Measurements from ENCODE around the gene TCFL5.

TCFL5 gene

GRCh38 chr20:62834967-62835730, 26.5 kb downstream of the TCFL5 start:
- no peak for DNase-seq (ENCODE audit: low spot score)

- no peak for DNase-seq (ENCODE audit: low spot score)
Measured at GRCh38 chr20:62832951-62833391, 28.7 kb downstream of the TCFL5 start.

DNA sequence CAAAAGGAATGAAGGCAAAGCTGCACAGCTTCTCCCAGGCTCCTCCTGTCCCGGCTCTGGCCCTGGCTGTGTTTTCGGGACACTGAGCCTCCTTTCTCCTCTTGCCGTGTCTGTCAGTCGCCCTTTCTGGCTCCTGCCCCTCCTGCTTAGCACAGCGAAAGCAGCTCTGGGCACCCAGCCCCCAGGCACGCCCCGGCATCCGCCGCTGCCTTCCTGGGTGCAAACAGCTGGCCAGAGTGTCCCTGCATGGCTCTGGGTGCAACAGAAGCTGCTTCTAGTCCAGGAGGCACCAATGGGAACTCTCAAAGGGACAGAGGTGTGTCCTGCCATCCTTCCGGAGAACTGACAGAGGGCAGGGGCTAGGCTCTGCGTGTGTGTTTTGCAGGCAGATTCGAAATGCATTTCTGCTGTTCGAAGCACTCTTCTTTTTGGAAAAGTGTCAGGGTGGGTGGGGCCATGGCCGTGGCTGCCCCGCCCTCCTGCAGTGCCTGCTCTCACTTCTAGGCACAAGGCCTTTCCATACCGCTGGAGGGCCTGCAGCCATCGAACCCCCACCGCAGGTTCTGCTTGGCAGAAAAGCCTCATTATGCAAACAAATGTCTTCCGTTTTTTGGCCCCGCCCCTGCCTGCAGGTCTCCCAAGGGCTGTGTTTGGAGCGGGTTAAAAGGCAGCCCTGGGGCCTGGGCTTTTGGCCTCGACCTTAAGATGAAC, 29.3 kb downstream of the TCFL5 start:
- peak; percentile 80 for DNase-seq (ENCODE audit: low spot score)

DNA sequence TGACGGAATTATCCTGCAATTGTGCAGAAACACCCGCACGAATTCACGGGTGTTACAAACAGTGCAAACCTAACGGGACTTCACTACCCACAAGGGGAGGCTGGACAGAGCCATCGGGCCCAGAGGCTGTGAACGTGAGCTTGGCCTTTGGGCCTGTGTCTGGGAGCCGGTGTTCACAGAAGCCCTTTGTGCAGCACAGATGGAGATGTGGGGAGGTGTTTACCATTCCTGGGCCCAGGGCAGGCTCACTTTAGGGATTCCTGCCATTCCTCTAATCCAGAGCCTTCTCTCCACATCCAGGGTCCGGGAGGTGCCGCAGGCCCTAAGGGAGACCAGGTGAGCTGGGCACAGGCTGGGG, 29.8 kb downstream of the TCFL5 start:
- no peak for DNase-seq (ENCODE audit: low spot score)

- DNase-seq (ENCODE audit: low spot score), result no peak
Measured at GRCh38 chr20:62831361-62831788, 30.2 kb downstream of the TCFL5 start.

DNA sequence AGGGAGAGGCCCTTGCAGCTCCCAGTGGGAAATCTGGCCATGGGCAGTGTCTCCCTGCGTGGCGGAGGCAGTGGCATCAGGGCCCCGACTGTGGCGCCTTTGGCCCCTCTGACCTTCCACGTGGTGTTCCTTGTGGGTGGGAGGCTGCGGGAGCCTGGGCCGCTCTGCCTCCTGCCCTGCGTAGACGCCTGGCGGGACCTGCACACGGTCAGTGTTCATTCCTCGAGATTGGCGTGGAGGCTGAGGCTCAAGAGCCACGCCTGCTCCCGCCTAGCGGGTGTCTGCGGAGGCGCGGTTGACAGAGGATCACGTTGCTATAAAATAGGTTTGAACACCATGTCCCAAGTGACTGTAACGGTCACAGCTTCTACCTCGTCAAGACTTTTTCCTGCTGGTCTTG, 30.8 kb downstream of the TCFL5 start:
- DNase-seq (ENCODE audit: low spot score), result no peak

DNA sequence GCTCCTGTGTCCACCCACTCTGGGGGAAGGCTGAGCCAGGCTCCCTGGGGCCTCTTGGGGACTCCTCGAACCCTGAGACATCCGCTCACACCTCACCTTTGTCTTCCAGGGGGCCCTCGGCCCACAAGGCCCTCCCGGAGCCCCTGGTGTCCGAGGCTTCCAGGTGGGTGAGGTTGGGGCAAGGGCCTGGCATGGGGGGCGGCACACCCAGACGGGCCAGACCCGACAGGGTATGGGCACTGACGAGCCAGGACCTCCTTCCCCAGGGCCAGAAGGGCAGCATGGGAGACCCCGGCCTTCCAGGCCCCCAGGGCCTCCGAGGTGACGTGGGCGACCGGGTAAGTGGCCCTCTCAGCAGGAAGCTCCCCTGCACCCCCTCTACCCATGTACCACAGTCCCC, 31.4 kb downstream of the TCFL5 start:
- DNase-seq (ENCODE audit: low spot score), result no peak

- no peak for DNase-seq (ENCODE audit: low spot score)
Measured at GRCh38 chr20:62829231-62830230, 32.1 kb downstream of the TCFL5 start.

GRCh38 chr20:62828511-62829230, 33.0 kb downstream of the TCFL5 start:
- DNase-seq (ENCODE audit: low spot score), result no peak

- DNase-seq (ENCODE audit: low spot score), result no peak
Measured at GRCh38 chr20:62828051-62828450, 33.6 kb downstream of the TCFL5 start.

DNA sequence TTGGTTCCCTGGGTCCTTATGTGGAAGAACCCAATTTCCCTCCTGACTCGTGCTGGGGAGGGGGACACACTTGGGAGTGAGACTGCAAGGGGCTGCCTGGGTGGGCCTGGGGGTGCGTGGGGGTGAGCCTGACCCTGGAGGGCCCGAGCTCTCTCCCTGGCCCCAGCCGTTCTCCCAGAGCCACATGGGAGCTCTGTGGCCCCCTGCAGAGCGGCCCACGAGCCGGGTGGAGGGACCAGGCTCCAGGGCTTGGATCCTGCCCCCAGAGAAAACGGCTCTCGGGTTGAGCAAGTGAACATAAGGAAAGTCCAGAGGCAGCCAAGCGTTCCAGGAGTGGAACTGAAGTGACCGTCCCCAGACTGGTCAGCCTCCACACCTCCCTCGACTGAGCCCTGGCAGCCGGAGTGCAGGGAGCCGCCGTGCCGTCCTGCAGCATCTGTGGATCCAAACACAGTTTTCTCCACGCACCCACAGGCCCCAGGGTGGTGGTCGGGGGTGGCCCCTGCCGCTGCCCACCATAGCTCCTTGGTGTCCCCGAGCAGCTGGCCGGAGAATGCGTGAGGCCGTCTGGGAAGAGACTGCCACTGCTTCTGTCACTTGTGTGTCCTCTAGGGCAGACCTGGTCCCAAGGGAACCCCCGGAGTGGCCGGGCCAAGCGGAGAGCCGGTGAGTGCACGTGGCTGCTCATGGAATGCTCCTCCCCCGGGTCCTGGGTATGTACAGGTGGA, 34.1 kb downstream of the TCFL5 start:
- no peak for DNase-seq (ENCODE audit: low spot score)

GRCh38 chr20:62826646-62827310, 34.8 kb downstream of the TCFL5 start:
- no peak for DNase-seq (ENCODE audit: low spot score)

DNA sequence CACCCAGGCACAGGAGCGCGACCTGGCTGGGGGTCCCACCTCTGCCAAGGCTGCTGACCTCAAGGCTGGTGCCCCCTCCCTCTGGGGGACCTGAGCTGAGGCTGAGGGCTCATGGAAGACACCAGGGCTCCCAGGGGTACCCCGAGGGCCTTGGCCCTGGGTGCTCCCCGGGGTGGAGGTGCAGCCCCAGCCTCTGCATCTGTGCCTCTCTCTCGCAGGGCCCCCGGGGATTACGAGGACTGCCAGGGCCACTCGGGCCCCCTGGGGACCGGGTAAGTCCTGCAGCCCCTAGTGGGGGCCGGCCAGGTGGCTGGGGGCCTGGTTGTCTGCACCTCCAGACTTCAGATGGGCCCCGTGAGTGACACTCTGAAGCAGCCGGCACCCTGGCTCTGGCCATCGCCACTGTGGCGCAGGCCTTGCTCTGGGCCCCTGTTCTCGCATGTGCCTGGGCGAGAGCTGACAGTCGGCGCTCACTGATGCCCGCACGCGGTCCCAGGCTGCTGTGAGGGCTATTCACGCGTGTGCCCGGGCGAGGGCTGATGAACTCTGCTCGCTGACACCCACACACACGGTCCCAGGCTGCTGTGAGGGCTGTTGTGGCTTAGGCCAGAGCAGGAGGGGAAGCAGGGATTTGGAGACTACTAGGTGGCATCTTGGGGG, 35.5 kb downstream of the TCFL5 start:
- DNase-seq (ENCODE audit: low spot score), result no peak

GRCh38 chr20:62825333-62825985, 36.2 kb downstream of the TCFL5 start:
- DNase-seq (ENCODE audit: low spot score), result no peak

- no peak for DNase-seq (ENCODE audit: low spot score)
Measured at GRCh38 chr20:62824476-62825332, 36.9 kb downstream of the TCFL5 start.

- DNase-seq (ENCODE audit: low spot score), result no peak
Measured at GRCh38 chr20:62823688-62824475, 37.7 kb downstream of the TCFL5 start.
